ENCODE data around the gene AMZ1.

DNA sequence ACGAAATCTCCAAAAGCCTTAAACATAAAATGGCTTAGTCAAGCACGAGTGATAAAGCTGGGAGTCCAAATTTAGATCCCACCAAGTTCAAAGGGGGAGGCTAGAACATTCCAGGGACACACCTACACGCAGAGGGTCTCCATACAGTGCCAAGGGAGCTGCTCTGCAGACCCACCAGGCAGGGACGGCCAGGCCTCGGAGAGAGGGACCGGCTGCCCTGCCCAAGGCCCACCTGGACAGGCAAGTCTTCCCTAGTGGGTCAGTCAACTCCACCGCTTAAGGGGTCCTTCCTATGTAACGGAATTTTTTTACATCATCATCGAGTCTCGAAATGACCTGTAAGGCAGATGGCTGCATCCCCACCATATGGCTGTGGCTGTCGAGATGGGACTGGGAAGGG lies 28.5 kb downstream of the AMZ1 start:
- TF ChIP-seq, protein P1, sequence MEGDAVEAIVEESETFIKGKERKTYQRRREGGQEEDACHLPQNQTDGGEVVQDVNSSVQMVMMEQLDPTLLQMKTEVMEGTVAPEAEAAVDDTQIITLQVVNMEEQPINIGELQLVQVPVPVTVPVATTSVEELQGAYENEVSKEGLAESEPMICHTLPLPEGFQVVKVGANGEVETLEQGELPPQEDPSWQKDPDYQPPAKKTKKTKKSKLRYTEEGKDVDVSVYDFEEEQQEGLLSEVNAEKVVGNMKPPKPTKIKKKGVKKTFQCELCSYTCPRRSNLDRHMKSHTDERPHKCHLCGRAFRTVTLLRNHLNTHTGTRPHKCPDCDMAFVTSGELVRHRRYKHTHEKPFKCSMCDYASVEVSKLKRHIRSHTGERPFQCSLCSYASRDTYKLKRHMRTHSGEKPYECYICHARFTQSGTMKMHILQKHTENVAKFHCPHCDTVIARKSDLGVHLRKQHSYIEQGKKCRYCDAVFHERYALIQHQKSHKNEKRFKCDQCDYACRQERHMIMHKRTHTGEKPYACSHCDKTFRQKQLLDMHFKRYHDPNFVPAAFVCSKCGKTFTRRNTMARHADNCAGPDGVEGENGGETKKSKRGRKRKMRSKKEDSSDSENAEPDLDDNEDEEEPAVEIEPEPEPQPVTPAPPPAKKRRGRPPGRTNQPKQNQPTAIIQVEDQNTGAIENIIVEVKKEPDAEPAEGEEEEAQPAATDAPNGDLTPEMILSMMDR (IDR thresholded peaks at IDR 0.05): no peak
- TF ChIP-seq POLR2AphosphoS5 (IDR thresholded peaks at IDR 0.05) (no peak), POLR2A (IDR thresholded peaks at IDR 0.05) (no peak), EP300 (IDR thresholded peaks at IDR 0.05; ENCODE audit: low read depth) (no peak)
